Astrocyte of the cerebellum (primary cell): Measurements from ENCODE around the gene SS18L1.

Source experiments
- DNase-seq: peaks from one replicate; pipeline ENCODE4 v3.0.0-alpha.2; 2011; ENCODE audit warnings: low read depth
- H3K4me3 ChIP-seq: 2 replicates; pipeline ENCODE4 v1.5.1; 2011; ENCODE audit warnings: mild to moderate bottlenecking, low read depth, low read length, moderate library complexity
- CTCF ChIP-seq: IDR thresholded peaks from 2 replicates; pipeline ENCODE4 v1.5.1; 2012; ENCODE audit warnings: low read length, low read depth, moderate library complexity, mild to moderate bottlenecking; ENCODE audit errors: missing control alignments
- in situ Hi-C: cut with HindIII; loops from 2 replicates; pipeline ENCODE4 v1.10.0; 2017; ENCODE audit warnings: low sequenced_read_pairs

SS18L1 gene

GRCh38 chr20:62186096-62186426, 42.5 kb downstream of the SS18L1 start:
- TF ChIP-seq CTCF = no peak
- H3K4me3 ChIP-seq = no peak overlapping the region
- in situ Hi-C loops = no loop called here
- no peak for DNase-seq

- DNase-seq = no peak
- no peak overlapping the region for H3K4me3 ChIP-seq
- no peak for TF ChIP-seq CTCF
- in situ Hi-C loops = no loop called here
These were observed 43.6 kb downstream of the SS18L1 start for GRCh38 chr20:62186887-62187866.

GRCh38 chr20:62190639-62191411, 47.3 kb downstream of the SS18L1 start:
- in situ Hi-C loops = no loop called here
- no peak for DNase-seq
- no peak overlapping the region for H3K4me3 ChIP-seq
- no peak for TF ChIP-seq CTCF

- H3K4me3 ChIP-seq = no peak overlapping the region
- in situ Hi-C loops = no loop called here
- no peak for TF ChIP-seq CTCF
- no peak for DNase-seq
These were observed 48.4 kb downstream of the SS18L1 start for GRCh38 chr20:62191781-62192559.

- no peak for DNase-seq
- in situ Hi-C loops = no loop called here
- TF ChIP-seq CTCF = no peak
- H3K4me3 ChIP-seq = no peak overlapping the region
These were observed 49.1 kb downstream of the SS18L1 start for GRCh38 chr20:62192635-62193034.
